ENCODE results near the gene LOXL1.
A peak's percentile ranks its signal among the peaks of the same experiment; 100 is the strongest.

Gene LOXL1

DNA sequence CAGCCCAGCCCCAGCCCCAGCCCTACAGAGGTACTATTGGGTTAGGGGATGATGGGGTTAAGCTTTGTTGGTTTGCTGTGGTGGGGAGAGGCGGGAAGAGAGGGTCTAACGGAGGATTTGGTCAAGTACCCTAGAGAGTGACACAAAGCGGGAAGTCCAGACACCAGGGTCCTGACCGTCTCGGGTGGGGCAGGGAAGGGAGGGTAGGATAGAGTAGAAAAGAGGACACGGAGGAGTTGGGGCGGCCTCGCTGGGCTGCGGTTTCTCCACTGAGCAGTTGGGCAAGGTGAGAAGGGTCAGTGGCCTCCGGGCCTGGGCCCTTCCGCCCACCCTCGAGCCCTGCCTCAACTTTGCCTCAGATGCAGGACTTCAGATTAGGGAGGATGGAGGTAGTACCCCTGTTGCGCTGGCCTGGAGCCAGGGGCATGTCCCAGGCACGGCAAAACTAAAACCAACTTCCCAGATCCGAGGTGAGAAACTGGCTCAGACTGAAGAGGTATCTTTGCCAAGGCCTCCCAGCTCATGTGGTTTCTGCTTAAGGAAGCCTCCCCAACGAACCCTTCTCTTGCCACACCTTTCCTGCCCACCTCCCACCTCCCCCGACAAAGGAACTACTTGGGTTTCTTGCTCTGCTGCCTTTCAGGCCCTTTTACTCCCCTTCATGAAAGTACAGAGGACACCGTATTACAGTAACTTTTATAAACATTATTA is 68.8 kb downstream of the LOXL1 start:
- DNase-seq (ENCODE audit: low spot score) = peak; percentile 25

DNA sequence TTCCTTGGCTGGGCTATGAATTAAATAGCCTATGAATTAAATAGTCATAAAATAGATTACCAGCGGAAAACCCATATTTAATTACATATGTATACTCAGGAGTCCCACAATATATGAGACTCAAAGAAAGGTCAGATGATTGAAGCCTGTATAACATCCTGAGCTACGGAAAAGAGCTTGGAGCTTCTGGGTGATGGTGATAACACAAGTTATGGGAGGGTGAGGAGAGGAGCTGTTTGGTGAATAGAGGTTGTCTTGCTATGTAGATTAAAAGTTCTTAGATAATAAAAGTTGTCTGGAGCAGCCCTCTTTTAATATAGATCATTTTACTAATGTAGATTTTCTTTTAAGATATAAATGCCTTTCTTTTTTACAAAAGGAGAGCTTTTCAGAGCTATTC is 70.0 kb downstream of the LOXL1 start:
- DNase-seq (ENCODE audit: low spot score) = no peak

DNA sequence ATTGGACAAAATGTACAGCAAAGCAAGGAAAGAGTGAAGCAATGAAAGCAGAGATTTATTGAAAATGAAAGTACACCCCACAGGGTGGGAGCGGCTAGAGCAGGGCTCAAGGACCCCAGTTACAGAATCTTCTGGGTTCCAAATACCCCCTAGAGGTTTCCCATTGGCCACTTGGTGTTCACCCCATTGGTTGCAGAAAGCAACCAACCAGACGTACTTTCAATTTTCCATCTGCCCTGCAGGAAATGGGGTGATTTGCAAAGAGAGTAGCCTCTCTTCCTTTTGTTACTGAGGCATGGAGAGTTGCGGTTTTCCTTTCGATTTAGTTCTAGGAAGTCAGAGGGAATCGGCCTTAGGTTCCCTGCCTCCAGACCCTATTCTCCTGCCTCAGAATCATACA is 70.7 kb downstream of the LOXL1 start:
- peak; percentile 74 for DNase-seq (ENCODE audit: low spot score)

DNA sequence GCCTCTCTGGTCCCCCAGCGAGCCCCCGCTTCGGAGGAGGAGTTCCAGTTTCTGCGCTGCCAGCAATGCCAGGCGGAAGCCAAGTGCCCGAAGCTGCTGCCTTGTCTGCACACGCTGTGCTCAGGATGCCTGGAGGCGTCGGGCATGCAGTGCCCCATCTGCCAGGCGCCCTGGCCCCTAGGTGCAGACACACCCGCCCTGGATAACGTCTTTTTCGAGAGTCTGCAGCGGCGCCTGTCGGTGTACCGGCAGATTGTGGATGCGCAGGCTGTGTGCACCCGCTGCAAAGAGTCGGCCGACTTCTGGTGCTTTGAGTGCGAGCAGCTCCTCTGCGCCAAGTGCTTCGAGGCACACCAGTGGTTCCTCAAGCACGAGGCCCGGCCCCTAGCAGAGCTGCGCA is 71.7 kb downstream of the LOXL1 start:
- no peak for DNase-seq (ENCODE audit: low spot score)

All from GM03348 (cell line).